Neural cell (in vitro differentiated cells): Measurements from ENCODE around the gene LRRC26. TPM values are rescaled to one million over a fixed set of nuclear protein-coding genes. Genes with fewer than 3 reads are reported as not detected.

Experiments used
- H2AFZ ChIP-seq: fragments of 200-600, 300-800 bp; sonication (generic), shearing (Covaris generic); 2 replicates; pipeline ENCODE4 v1.6.0; 2014; ENCODE audit warnings: low read depth, mild to moderate bottlenecking, antibody characterized with exemption, low read length, moderate library complexity
- H3F3A ChIP-seq: fragments of 200-600 bp; shearing (Covaris generic); 2 replicates; pipeline ENCODE4 v1.6.1; 2016; ENCODE audit warnings: mild to moderate bottlenecking, moderate library complexity, mixed read lengths, antibody characterized with exemption, low read length; ENCODE audit not compliant: insufficient read depth, poor library complexity, severe bottlenecking
- H3K27ac ChIP-seq: fragments of 200-600, 300-800 bp; sonication (generic), shearing (Covaris generic); 2 replicates; pipeline ENCODE4 v1.5.1; 2014; ENCODE audit warnings: mild to moderate bottlenecking, low read length, moderate library complexity
- H3K27me3 ChIP-seq: fragments of 300-800, 200-600 bp; sonication (generic), shearing (Covaris generic); 2 replicates; pipeline ENCODE4 v1.6.0; 2014; ENCODE audit warnings: mild to moderate bottlenecking, low read depth, low read length, moderate library complexity; ENCODE audit not compliant: insufficient read depth
- H3K36me3 ChIP-seq: fragments of 300-800, 200-600 bp; sonication (generic), shearing (Covaris generic); 2 replicates; pipeline ENCODE4 v1.5.1; 2014; ENCODE audit warnings: mild to moderate bottlenecking, antibody characterized with exemption, low read length, moderate library complexity; ENCODE audit not compliant: insufficient read depth
- H3K4me2 ChIP-seq: fragments of 300-800, 200-600 bp; sonication (generic), shearing (Covaris generic); 2 replicates; pipeline ENCODE4 v1.6.0; 2014; ENCODE audit warnings: mild to moderate bottlenecking, low read length
- H3K4me3 ChIP-seq: fragments of 300-800, 200-600 bp; sonication (generic), shearing (Covaris generic); 2 replicates; pipeline ENCODE4 v1.5.1; 2014; ENCODE audit warnings: mild to moderate bottlenecking, low read length, moderate library complexity
- H3K79me2 ChIP-seq: fragments of 200-600 bp; shearing (Covaris generic); replicated peaks from 2 replicates; pipeline ENCODE4 v1.6.0; 2014; ENCODE audit warnings: mild to moderate bottlenecking, low read length, moderate library complexity; ENCODE audit not compliant: insufficient read depth
- H3K9ac ChIP-seq: fragments of 300-800, 200-600 bp; sonication (generic), shearing (Covaris generic); 2 replicates; pipeline ENCODE4 v1.6.1; 2016; ENCODE audit warnings: mild to moderate bottlenecking, low read length, mixed read lengths
- H3K9me2 ChIP-seq: fragments of 200-600 bp; shearing (Covaris generic); 2 replicates; pipeline ENCODE4 v1.6.1; 2016; ENCODE audit warnings: mild to moderate bottlenecking, low read length, mixed read lengths; ENCODE audit not compliant: insufficient read depth
- H3K9me3 ChIP-seq: fragments of 200-600, 300-800 bp; sonication (generic), shearing (Covaris generic); 2 replicates; pipeline ENCODE4 v1.6.1; 2016; ENCODE audit warnings: mild to moderate bottlenecking, mixed run types, low read length, moderate library complexity, mixed read lengths
- H4K20me1 ChIP-seq: fragments of 200-600 bp; shearing (Covaris generic); 2 replicates; pipeline ENCODE4 v1.6.1; 2016; ENCODE audit warnings: mild to moderate bottlenecking, mixed run types; ENCODE audit not compliant: insufficient read depth
- CTCF ChIP-seq: fragments of 450-650 bp; IDR thresholded peaks from 2 replicates; pipeline ENCODE4 v1.5.1; 2014; ENCODE audit warnings: antibody characterized with exemption, mild to moderate bottlenecking, moderate library complexity; ENCODE audit not compliant: poor library complexity, severe bottlenecking
- EP300 ChIP-seq: fragments of 450-650 bp; conservative IDR thresholded peaks from 2 replicates; pipeline ENCODE4 v1.6.1; 2014; ENCODE audit warnings: antibody characterized with exemption, mild to moderate bottlenecking, moderate library complexity; ENCODE audit not compliant: poor library complexity, severe bottlenecking
- EZH2 ChIP-seq: fragments of 200-600, 300-800 bp; shearing (Covaris generic), sonication (generic); IDR thresholded peaks from 2 replicates; pipeline ENCODE4 v1.6.1; 2014; ENCODE audit warnings: antibody characterized with exemption, low read length, borderline replicate concordance, mild to moderate bottlenecking; ENCODE audit not compliant: insufficient read depth, poor library complexity, severe bottlenecking
- MXI1 ChIP-seq: fragments of 450-650 bp; conservative IDR thresholded peaks from 2 replicates; pipeline ENCODE4 v1.6.1; 2014; ENCODE audit warnings: antibody characterized with exemption, mild to moderate bottlenecking; ENCODE audit not compliant: poor library complexity, severe bottlenecking
- POLR2AphosphoS5 ChIP-seq: IDR thresholded peaks from 2 replicates; pipeline ENCODE4 v1.6.1; 2012
- RAD21 ChIP-seq: fragments of 450-650 bp; conservative IDR thresholded peaks from 2 replicates; pipeline ENCODE4 v1.6.1; 2014; ENCODE audit warnings: antibody characterized with exemption, mild to moderate bottlenecking, moderate library complexity
- REST ChIP-seq: IDR thresholded peaks from 2 replicates; pipeline ENCODE4 v1.6.1; 2012; ENCODE audit warnings: borderline replicate concordance
- SMC3 ChIP-seq: fragments of 450-650 bp; conservative IDR thresholded peaks from 2 replicates; pipeline ENCODE4 v1.6.1; 2014; ENCODE audit warnings: antibody characterized with exemption, mild to moderate bottlenecking, moderate library complexity; ENCODE audit not compliant: poor library complexity
- TAF1 ChIP-seq: IDR thresholded peaks from 2 replicates; pipeline ENCODE4 v1.6.1; 2012; ENCODE audit warnings: low read depth
- polyA plus RNA-seq: library from polyadenylated mRNA; depleted of rRNA; stranded (reverse); fragments of >200 nt; gene quantifications from 2 replicates; pipeline ENCODE4 v1.2.3, GENCODE V29; 2014

The LRRC26 gene
- polyA plus RNA-seq, 1 donor from 2014 or later, result 2.2 TPM

GRCh38 chr9:137218212-137218753 is 48.4 kb upstream of the LRRC26 start:
- Histone ChIP-seq H3K27ac (no peak overlapping the region), H3K9ac (no peak overlapping the region), H3F3A (no peaks in the 10 kb centered on the region), H3K27me3 (no peaks in the 10 kb centered on the region), H3K36me3 (no peaks in the 10 kb centered on the region), H2AFZ (no peak overlapping the region), H3K9me2 (no peaks in the 10 kb centered on the region), H4K20me1 (no peaks in the 10 kb centered on the region), H3K4me3 (no peak overlapping the region), H3K79me2 (no peaks in the 10 kb centered on the region), H3K9me3 (no peaks in the 10 kb centered on the region), H3K4me2 (no peak overlapping the region)
- TF ChIP-seq REST (no peak), EZH2 (no peak)

- no peaks in the 10 kb centered on the region for H3K9me2 ChIP-seq
- no peaks in the 10 kb centered on the region for H3K36me3 ChIP-seq
- no peak overlapping the region for H3K4me3 ChIP-seq
- H2AFZ ChIP-seq, result no peak overlapping the region
- TF ChIP-seq TAF1 (no peak), EP300 (no peak), CTCF (no peak), MXI1 (no peak), EZH2 (no peak), RAD21 (no peak), POLR2AphosphoS5 (no peak), SMC3 (no peak), REST (no peak)
- no peaks in the 10 kb centered on the region for H3K9me3 ChIP-seq
- no peaks in the 10 kb centered on the region for H3K79me2 ChIP-seq
- no peaks in the 10 kb centered on the region for H3F3A ChIP-seq
- no peak overlapping the region for H3K27ac ChIP-seq
- H4K20me1 ChIP-seq, result no peaks in the 10 kb centered on the region
- no peak overlapping the region for H3K4me2 ChIP-seq
- no peak overlapping the region for H3K9ac ChIP-seq
- H3K27me3 ChIP-seq, result no peaks in the 10 kb centered on the region
Measured at GRCh38 chr9:137217276-137218211, 47.7 kb upstream of the LRRC26 start.
